Measurements from ENCODE around the gene SDK1.

The SDK1 gene

GRCh38 chr7:3408814-3409595 is 108.0 kb downstream of the SDK1 start:
- peak; percentile 15 for DNase-seq

- DNase-seq: no peak
Measured at GRCh38 chr7:3412871-3413270, 111.8 kb downstream of the SDK1 start.

- DNase-seq: no peak
Measured at GRCh38 chr7:3415861-3416312, 114.8 kb downstream of the SDK1 start.

- DNase-seq: no peak
Measured at GRCh38 chr7:3416453-3416852, 115.4 kb downstream of the SDK1 start.

GRCh38 chr7:3425087-3425486 is 124.0 kb downstream of the SDK1 start:
- DNase-seq: no peak

GRCh38 chr7:3426064-3426463 is 125.0 kb downstream of the SDK1 start:
- DNase-seq: no peak

- no peak for DNase-seq
Measured at GRCh38 chr7:3427957-3428356, 126.9 kb downstream of the SDK1 start.

- no peak for DNase-seq
Measured at GRCh38 chr7:3429981-3430380, 128.9 kb downstream of the SDK1 start.

GRCh38 chr7:3430588-3430987 is 129.5 kb downstream of the SDK1 start:
- DNase-seq: peak; percentile 63

GRCh38 chr7:3431306-3431705 is 130.3 kb downstream of the SDK1 start:
- DNase-seq: peak; percentile 36

- peak; percentile 78 for DNase-seq
Measured at GRCh38 chr7:3432911-3433310, 131.9 kb downstream of the SDK1 start.

- DNase-seq: no peak
Measured at GRCh38 chr7:3434611-3435010, 133.6 kb downstream of the SDK1 start.

- no peak for DNase-seq
Measured at GRCh38 chr7:3436112-3436511, 135.1 kb downstream of the SDK1 start.

GRCh38 chr7:3436746-3437145 is 135.7 kb downstream of the SDK1 start:
- DNase-seq: peak; percentile 92

GRCh38 chr7:3437467-3437866 is 136.4 kb downstream of the SDK1 start:
- DNase-seq: no peak

GRCh38 chr7:3438352-3438751 is 137.3 kb downstream of the SDK1 start:
- no peak for DNase-seq

- DNase-seq: peak; percentile 95
Measured at GRCh38 chr7:3439333-3440030, 138.4 kb downstream of the SDK1 start.

- DNase-seq: no peak
Measured at GRCh38 chr7:3440509-3440908, 139.5 kb downstream of the SDK1 start.

GRCh38 chr7:3443716-3444115 is 142.7 kb downstream of the SDK1 start:
- DNase-seq: no peak

GRCh38 chr7:3446786-3447185 is 145.7 kb downstream of the SDK1 start:
- no peak for DNase-seq

GRCh38 chr7:3451701-3452100 is 150.6 kb downstream of the SDK1 start:
- no peak for DNase-seq

- no peak for DNase-seq
Measured at GRCh38 chr7:3453398-3453797, 152.3 kb downstream of the SDK1 start.

GRCh38 chr7:3455806-3456595 is 154.9 kb downstream of the SDK1 start:
- DNase-seq: peak; percentile 82
